K562 (cell line): Measurements from ENCODE around the gene PDE11A.
"Not testable (repeated sequence)": the region's sequence is repeated elsewhere in the genome, so short reads cannot be mapped to it uniquely, and the experiment has no call there.

Experiments
- CTCF ChIP-seq, 3 experiments: IDR thresholded peaks in 2 of 3; conservative IDR thresholded peaks in 1 of 3; 2 replicates each; pipeline ENCODE4 v1.5.1; 2011 to 2012; ENCODE audit warnings: low read length in 3 of 3, mild to moderate bottlenecking in 3 of 3, control low read depth in 2 of 3, improper control_type of control experiment in 1 of 3, inconsistent platforms in 1 of 3, low read depth in 1 of 3, mixed read lengths in 1 of 3, moderate library complexity in 1 of 3; ENCODE audit not compliant: insufficient read depth in 2 of 3
- GABPB1 ChIP-seq: sonication (generic); formaldehyde crosslinking; IDR thresholded peaks from 2 replicates; pipeline ENCODE4 v1.8.0; 2022; ENCODE audit warnings: mild to moderate bottlenecking, missing genetic modification reagents
- ZBTB17 ChIP-seq: fragments of 450-650 bp; formaldehyde crosslinking; IDR thresholded peaks from 2 replicates; pipeline ENCODE4 v1.4.0; 2020; ENCODE audit warnings: mild to moderate bottlenecking
- ZFP36 ChIP-seq: fragments of 150-350 bp; IDR thresholded peaks from 2 replicates; pipeline ENCODE4 v1.6.1; 2018; ENCODE audit warnings: low read length, low read depth; ENCODE audit not compliant: partially characterized antibody

DNA sequence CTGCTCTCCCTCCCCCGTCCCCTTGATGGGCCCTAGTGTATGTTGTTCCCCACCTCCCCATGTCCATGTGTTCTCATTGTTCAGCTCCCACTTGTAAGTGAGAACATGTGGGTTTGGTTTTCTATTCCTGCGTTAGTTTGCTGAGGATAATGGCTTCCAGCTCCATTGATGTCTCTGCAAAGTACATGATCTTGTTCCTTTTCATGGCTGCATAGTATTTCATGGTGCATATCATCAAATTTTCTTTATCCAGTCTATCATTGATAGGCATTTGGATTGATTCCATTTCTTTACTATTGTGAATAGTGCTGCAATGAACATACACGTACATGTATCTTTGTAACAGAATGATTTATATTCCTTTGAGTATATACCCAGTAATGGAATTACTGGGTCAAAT is 6.7 kb upstream of the PDE11A start:
- not testable (repeated sequence) for TF ChIP-seq ZBTB17 (CRISPR knock-in tag); ZFP36; GABPB1; CTCF (IDR thresholded peaks at IDR 0.05 in 2 of 3, conservative IDR thresholded peaks at IDR 0.05 in 1 of 3; ENCODE audit: insufficient read depth in 2 of 3, low read depth in 1 of 3, low read length in 3 of 3)
